Measurements from ENCODE around the gene LSM5. TPM values are rescaled to one million over a fixed set of nuclear protein-coding genes. Genes with fewer than 3 reads are reported as not detected.

Gene LSM5
- total and polyA plus RNA-seq, 2 of the 4 experiments (the other 2 are of a cell fraction), result 5.0 to 26.5 TPM

GRCh38 chr7:32477649-32477980 is 12.6 kb downstream of the LSM5 start:
- dilution Hi-C loops (cut with HindIII; ENCODE audit: low sequenced_read_pairs, unreplicated experiment) (no loop called here), in situ Hi-C loops (cut with MboI; ENCODE audit: low sequenced_read_pairs) (loop anchor here (5.0 kb wide), 1 partner anchor 260 kb away; no protein-coding TSS in a partner anchor), intact Hi-C loops (cut with micrococcal nuclease) (no loop called here)
- Histone ChIP-seq H3K27ac (ENCODE audit: insufficient read depth, low read length) (no peak overlapping the region), H3K4me3 (ENCODE audit: insufficient read depth, low read depth, low read length) (no peak overlapping the region), H4K91ac (ENCODE audit: insufficient read depth, low read depth, low read length) (no peak overlapping the region), H3K4me1 (ENCODE audit: control insufficient read depth, insufficient read depth, low read length) (peaks cover 3% of the 10 kb centered on the region; the same call in 1 of the 2 replicates), H2BK15ac (ENCODE audit: low read depth, low read length) (no peak overlapping the region), H2AK5ac (ENCODE audit: low read depth, low read length) (no peak overlapping the region), H3K9me3 (ENCODE audit: control insufficient read depth, insufficient read depth, low read length) (no peaks in the 10 kb centered on the region), H3K4me2 (ENCODE audit: low read depth, low read length) (no peak overlapping the region), H2BK20ac (ENCODE audit: low read depth, low read length) (no peak overlapping the region), H3K27me3 (ENCODE audit: control insufficient read depth, insufficient read depth, low read length) (no peaks in the 10 kb centered on the region), H3K36me3 (ENCODE audit: control insufficient read depth, insufficient read depth, low read length) (no peaks in the 10 kb centered on the region), H2BK5ac (ENCODE audit: low read depth, low read length, poor library complexity, severe bottlenecking) (no peak overlapping the region), H3K18ac (ENCODE audit: low read depth, low read length) (no peak overlapping the region), H4K5ac (ENCODE audit: low read depth, low read length) (no peak overlapping the region), H2AFZ (replicated peaks; ENCODE audit: low read length, poor library complexity) (no peak overlapping the region), H4K20me1 (ENCODE audit: insufficient read depth, low read length) (no peaks in the 10 kb centered on the region), H2AK9ac (replicated peaks; ENCODE audit: low read depth, low read length, poor library complexity) (no peak overlapping the region), H3K9me1 (ENCODE audit: insufficient read depth, low read length) (0 out of 2 replicates have a peak, but pooled peaks cover 3% of the 10 kb centered on the region), H3K9ac (ENCODE audit: low read depth, low read length) (no peak overlapping the region), H3K79me1 (ENCODE audit: low read depth in 1 of 2, low read length in 2 of 2) (no peaks in the 10 kb centered on the region), H4K8ac (ENCODE audit: low read depth in 2 of 2, low read length in 2 of 2) (no peak overlapping the region), H2BK120ac (ENCODE audit: low read depth, low read length) (no peak overlapping the region), H3K4ac (ENCODE audit: low read depth, low read length) (no peak overlapping the region), H3K23ac (ENCODE audit: low read depth, low read length) (no peak overlapping the region), H3K14ac (replicated peaks; ENCODE audit: low read depth, low read length) (no peak overlapping the region), H3K56ac (ENCODE audit: extremely low read depth, insufficient read depth, low read length) (no peak overlapping the region)
- no TSS peak for BruUV-seq (replicated peaks)
- POLR2A ChIA-PET (ENCODE audit: unreplicated experiment), result no interaction called here
- TF ChIP-seq BHLHE40 (IDR thresholded peaks at IDR 0.05; ENCODE audit: low read depth, low read length) (no peak), MAFK (IDR thresholded peaks at IDR 0.05; ENCODE audit: low read depth, low read length) (no peak), POLR2A (IDR thresholded peaks at IDR 0.05; ENCODE audit: low read depth, low read length) (no peak), CTCF (conservative IDR thresholded peaks at IDR 0.05; ENCODE audit: low read depth, low read length) (no peak)
- ATAC-seq (ENCODE audit: low read depth) (no peak), DNase-seq (no peak)
- no CpG with 5 or more reads among the region's 1 CpG for WGBS, 2 experiments (ENCODE audit: extremely low coverage in 2 of 2, insufficient read length in 1 of 2)
- CTCF ChIA-PET, result interaction anchor here (0.6 kb wide), 1 partner anchor 267 kb away, joined by 3 read pairs; no protein-coding TSS in a partner anchor
